HEK293 (cell line): ENCODE results near the gene ATP8B4.

ENCODE experiments used
- BCL11A ChIP-seq: fragments of 450-650 bp; formaldehyde crosslinking; IDR thresholded peaks from 2 replicates; pipeline ENCODE4 v1.5.1; 2016; ENCODE audit warnings: low read depth, missing biosample characterization, missing genetic modification characterization
- CTCF ChIP-seq: fragments of 450-650 bp; formaldehyde crosslinking; IDR thresholded peaks from 2 replicates; pipeline ENCODE4 v1.5.1; 2016; ENCODE audit warnings: missing biosample characterization, missing genetic modification characterization
- YY2 ChIP-seq: fragments of 450-650 bp; formaldehyde crosslinking; IDR thresholded peaks from 2 replicates; pipeline ENCODE4 v1.5.1; 2016; ENCODE audit warnings: missing biosample characterization, missing genetic modification characterization
- ZNF274 ChIP-seq, 2 experiments: fragments of 200-500 bp in 1 of 2; fragments of 450-650 bp in 1 of 2; sonication (Bioruptor generic) in 1 of 2; formaldehyde crosslinking in 1 of 2; IDR thresholded peaks; 2 replicates each; pipeline versions ENCODE4 v1.5.1 to v1.6.1; 2014 to 2016; ENCODE audit warnings: borderline replicate concordance in 1 of 2, inconsistent platforms in 1 of 2, low read length in 1 of 2, missing biosample characterization in 1 of 2, missing genetic modification characterization in 1 of 2
- ZNF555 ChIP-seq: fragments of 450-650 bp; formaldehyde crosslinking; conservative IDR thresholded peaks from 2 replicates; pipeline ENCODE4 v1.5.1; 2017; ENCODE audit warnings: missing biosample characterization, mild to moderate bottlenecking, missing genetic modification characterization, inconsistent platforms
- ZNF626 ChIP-seq: fragments of 450-650 bp; sonication (Bioruptor Pico); formaldehyde crosslinking; IDR thresholded peaks from 2 replicates; pipeline ENCODE4 v1.5.1; 2018; ENCODE audit warnings: missing biosample characterization, missing genetic modification characterization, inconsistent platforms
- ZNF843 ChIP-seq: fragments of 450-650 bp; formaldehyde crosslinking; IDR thresholded peaks from 2 replicates; pipeline ENCODE4 v1.5.1; 2016; ENCODE audit warnings: missing biosample characterization, missing genetic modification characterization
- ZSCAN23 ChIP-seq: fragments of 450-650 bp; formaldehyde crosslinking; IDR thresholded peaks from 2 replicates; pipeline ENCODE4 v1.5.1; 2016; ENCODE audit warnings: missing biosample characterization, missing genetic modification characterization
- TF ChIP-seq, protein P1 (sequence below): fragments of 450-650 bp; formaldehyde crosslinking; IDR thresholded peaks from 2 replicates; pipeline ENCODE4 v1.5.1; 2016; ENCODE audit warnings: missing biosample characterization, missing genetic modification characterization
- TF ChIP-seq, protein P2 (sequence below): fragments of 450-650 bp; formaldehyde crosslinking; IDR thresholded peaks from 2 replicates; pipeline ENCODE4 v1.5.1; 2016; ENCODE audit warnings: missing biosample characterization, missing genetic modification characterization
- TF ChIP-seq, protein P3 (sequence below): fragments of 450-650 bp; formaldehyde crosslinking; IDR thresholded peaks from 2 replicates; pipeline ENCODE4 v1.5.1; 2016; ENCODE audit warnings: missing biosample characterization, missing genetic modification characterization

DNA sequence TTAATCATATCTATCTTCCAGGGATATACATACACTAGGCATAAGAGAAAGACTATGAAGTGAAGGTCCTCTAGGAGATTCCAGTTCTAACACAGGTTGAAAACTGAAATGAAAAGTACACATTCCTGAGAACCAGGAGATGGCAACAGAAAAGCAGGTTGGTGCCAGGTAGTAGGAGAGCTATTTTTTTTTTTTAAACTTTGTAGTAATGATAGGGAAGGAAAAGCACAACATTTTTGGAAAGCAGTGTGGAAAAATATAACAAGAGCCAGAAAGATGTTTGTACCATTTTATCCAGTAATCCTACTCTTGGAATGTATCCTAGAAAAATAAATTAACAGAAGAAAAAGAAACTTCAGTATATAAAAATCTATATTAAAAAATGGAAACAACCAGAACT, 308.3 kb downstream of the ATP8B4 start:
- TF ChIP-seq ZNF274 (IDR thresholded peaks at IDR 0.05; ENCODE audit: low read length) (no peak), ZNF274 (tag by site-specific recombination; IDR thresholded peaks at IDR 0.05; ENCODE audit: borderline replicate concordance) (no peak), ZNF626 (tag by site-specific recombination) (no peak), CTCF (tag by site-specific recombination) (no peak), ZNF555 (tag by site-specific recombination) (no peak), ZNF843 (tag by site-specific recombination) (no peak), ZSCAN23 (no peak), BCL11A (tag by site-specific recombination) (no peak), YY2 (tag by site-specific recombination) (no peak)
- TF ChIP-seq, protein P1, sequence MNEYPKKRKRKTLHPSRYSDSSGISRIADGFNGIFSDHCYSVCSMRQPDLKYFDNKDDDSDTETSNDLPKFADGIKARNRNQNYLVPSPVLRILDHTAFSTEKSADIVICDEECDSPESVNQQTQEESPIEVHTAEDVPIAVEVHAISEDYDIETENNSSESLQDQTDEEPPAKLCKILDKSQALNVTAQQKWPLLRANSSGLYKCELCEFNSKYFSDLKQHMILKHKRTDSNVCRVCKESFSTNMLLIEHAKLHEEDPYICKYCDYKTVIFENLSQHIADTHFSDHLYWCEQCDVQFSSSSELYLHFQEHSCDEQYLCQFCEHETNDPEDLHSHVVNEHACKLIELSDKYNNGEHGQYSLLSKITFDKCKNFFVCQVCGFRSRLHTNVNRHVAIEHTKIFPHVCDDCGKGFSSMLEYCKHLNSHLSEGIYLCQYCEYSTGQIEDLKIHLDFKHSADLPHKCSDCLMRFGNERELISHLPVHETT: no peak
- TF ChIP-seq, protein P2, sequence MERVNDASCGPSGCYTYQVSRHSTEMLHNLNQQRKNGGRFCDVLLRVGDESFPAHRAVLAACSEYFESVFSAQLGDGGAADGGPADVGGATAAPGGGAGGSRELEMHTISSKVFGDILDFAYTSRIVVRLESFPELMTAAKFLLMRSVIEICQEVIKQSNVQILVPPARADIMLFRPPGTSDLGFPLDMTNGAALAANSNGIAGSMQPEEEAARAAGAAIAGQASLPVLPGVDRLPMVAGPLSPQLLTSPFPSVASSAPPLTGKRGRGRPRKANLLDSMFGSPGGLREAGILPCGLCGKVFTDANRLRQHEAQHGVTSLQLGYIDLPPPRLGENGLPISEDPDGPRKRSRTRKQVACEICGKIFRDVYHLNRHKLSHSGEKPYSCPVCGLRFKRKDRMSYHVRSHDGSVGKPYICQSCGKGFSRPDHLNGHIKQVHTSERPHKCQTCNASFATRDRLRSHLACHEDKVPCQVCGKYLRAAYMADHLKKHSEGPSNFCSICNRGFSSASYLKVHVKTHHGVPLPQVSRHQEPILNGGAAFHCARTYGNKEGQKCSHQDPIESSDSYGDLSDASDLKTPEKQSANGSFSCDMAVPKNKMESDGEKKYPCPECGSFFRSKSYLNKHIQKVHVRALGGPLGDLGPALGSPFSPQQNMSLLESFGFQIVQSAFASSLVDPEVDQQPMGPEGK: no peak
- TF ChIP-seq, protein P3, sequence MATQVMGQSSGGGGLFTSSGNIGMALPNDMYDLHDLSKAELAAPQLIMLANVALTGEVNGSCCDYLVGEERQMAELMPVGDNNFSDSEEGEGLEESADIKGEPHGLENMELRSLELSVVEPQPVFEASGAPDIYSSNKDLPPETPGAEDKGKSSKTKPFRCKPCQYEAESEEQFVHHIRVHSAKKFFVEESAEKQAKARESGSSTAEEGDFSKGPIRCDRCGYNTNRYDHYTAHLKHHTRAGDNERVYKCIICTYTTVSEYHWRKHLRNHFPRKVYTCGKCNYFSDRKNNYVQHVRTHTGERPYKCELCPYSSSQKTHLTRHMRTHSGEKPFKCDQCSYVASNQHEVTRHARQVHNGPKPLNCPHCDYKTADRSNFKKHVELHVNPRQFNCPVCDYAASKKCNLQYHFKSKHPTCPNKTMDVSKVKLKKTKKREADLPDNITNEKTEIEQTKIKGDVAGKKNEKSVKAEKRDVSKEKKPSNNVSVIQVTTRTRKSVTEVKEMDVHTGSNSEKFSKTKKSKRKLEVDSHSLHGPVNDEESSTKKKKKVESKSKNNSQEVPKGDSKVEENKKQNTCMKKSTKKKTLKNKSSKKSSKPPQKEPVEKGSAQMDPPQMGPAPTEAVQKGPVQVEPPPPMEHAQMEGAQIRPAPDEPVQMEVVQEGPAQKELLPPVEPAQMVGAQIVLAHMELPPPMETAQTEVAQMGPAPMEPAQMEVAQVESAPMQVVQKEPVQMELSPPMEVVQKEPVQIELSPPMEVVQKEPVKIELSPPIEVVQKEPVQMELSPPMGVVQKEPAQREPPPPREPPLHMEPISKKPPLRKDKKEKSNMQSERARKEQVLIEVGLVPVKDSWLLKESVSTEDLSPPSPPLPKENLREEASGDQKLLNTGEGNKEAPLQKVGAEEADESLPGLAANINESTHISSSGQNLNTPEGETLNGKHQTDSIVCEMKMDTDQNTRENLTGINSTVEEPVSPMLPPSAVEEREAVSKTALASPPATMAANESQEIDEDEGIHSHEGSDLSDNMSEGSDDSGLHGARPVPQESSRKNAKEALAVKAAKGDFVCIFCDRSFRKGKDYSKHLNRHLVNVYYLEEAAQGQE (tag by site-specific recombination): no peak
